CD4-positive, alpha-beta T cell treated with Interleukin-6 at 100 ng/mL for 8 hours (primary cell): Measurements from ENCODE around the gene GALNT2.
A peak's percentile ranks its signal among the peaks of the same experiment; 100 is the strongest.

Experiments
- DNase-seq: peaks from one replicate; pipeline ENCODE4 v3.0.0-alpha.2; 2020; ENCODE audit warnings: mixed read lengths, low spot score

GALNT2 gene

DNA sequence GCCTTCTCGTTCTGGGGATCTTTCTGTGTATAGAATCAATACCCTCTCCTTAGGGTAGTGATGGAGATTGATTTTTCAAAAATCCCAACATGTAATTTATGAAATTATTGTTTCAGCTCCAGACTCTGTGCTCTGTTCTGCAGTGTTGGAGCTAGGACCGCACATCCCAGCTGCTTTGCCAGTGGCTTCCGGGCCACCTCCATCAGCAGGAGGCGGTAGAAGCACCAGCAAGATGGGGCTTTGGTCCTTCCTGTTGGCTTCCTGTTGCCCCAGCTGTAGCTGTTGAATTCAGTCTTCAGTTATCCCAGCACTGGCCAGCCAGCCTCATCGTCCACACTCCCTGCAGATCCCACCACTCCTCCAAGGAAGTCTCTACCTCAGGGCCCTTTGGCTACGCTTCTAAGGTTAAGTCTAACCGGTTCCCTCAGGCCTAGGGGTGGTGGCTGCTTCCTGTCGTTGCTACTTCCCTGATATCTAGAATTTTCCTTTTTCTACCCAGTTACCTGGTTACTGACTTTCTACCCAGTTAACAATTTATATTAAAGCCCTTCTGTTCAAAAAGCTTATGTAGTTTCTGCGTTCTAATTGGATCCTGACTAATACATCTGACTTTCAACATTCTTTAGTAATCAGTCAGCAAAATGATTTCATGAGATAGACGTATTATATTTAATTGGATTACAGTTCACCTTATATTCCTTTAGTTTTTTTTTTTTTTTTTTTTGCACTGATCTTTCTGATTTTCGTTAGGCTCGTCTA, 24.6 kb downstream of the GALNT2 start:
- no peak for DNase-seq

DNA sequence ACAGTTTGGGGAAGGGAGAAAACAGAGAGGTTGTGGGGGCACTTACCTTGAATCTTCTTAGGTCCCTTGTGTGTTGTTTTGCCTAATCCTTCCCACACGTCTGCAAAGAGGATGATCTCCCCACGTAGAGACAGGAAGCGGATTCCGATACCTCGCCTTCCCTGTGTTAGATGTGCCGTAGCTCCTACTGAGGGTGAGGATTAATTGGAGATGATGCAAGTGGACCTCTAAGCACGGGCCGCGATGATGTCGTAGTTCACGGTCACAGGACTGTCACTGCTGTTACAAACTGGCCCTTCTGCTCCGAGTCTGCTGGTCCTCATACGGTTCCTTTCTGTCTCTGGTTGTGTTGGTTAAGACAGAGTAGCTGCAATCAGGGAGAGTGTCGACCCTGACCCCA, 27.7 kb downstream of the GALNT2 start:
- DNase-seq = no peak

DNA sequence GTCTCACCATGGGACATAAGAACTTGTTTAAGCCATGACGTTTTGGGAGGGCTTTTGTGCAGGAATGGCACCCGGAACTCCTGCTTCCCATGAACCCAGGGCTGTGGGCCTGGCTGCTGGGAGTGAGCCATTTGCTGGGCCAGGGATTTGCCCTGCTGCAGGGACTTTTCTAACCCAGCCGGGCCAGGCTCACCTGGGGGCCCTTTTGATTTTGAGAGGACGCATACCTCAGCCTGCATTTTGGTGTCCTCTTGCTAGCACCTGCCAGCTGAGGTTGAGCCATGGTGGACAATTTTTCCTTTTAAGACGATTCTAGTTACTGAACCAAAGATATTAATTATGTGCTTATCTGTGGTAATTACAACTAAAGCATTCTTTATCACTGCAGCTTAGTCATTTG, 28.9 kb downstream of the GALNT2 start:
- no peak for DNase-seq

DNA sequence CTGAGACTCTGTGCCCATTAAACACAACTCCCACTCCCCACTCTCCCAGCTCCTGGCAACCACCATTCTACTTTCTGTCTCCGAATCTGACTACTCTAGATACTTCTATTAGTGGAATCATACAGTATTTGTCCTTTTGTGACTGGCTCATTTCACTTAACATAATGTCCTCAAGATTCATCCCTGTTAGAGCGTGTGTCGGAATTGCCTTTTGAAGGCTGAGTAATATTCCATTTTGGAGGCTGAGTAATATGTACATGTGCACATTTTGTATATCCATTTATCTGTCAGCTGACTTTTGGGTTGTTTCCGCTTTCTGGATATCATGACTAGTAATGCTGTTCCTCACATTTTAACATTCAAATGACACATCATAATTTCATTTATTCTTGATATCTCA, 30.3 kb downstream of the GALNT2 start:
- no peak for DNase-seq

DNA sequence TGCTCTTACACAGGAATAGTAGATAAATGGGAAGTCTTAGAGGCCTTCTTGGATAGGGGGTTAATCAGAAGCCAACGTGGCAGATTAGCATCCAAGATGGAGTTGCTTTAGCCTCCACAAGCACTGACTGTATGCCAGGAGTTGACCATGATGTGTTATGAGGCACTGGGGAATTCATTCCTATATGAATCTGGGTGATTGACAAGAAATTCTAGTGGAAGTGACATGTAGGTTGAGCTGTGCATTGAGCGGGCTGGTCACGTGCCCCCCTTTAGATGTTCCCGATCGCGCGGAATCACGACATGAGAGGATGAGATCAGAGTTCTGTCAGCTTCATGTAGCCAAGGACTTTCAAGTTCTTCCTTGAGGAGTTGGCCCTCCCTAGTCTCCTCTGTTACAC, 31.7 kb downstream of the GALNT2 start:
- no peak for DNase-seq

DNA sequence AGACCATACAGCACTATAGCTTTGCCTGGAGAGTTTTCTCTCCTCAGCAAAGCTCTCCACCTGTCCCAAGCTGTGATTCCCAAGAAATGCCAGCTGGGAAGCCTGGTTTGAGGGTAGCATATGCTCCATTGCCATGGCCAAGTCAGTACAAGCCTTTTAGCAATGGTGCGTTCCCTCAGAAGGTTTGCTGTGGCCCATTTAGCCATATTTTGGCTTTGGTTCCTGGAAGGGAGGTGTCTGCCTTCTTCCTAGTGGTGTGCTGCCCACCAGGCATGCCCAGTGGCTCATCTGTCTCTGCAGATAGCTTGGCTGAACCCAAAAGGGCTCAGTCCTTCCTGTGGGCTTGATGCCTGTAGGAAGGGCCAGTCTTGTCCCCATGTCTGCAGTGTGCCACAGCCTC, 32.4 kb downstream of the GALNT2 start:
- no peak for DNase-seq

DNA sequence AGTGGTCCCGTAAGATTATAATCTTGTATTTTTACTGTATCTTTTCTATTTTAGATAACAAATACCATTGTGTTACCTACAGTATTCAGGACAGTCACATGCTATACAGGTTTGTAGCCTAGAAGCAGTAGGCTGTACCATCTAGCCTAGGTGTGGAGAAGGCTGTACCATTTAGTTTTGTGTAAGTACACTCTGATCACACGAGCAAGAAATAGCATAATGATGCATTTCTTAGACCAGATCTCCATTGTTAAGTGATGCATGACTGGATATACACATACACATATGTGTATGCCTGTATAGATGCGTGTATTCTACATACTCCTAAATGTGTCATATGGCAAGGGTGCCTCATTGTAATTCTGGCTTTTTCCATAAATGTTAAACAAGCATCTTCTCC, 33.9 kb downstream of the GALNT2 start:
- no peak for DNase-seq

DNA sequence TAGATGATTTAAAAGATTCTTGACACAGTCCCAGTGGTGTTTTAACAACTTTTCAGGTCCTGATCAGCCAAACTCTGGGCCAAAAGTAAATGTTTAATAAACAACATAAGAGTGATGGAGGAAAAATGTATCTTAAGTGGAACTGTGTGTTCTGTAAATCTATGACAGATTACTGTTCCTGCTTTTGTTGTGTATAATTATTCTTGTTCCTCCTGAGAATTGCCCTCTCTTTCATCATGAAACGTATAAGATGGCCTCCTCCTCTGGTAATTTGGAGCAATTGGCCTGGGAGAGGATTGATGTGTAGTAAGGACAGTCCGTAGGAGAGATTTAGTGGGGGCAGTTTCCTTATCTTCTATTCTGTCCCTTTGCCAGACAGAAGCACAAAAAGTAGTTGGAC, 34.5 kb downstream of the GALNT2 start:
- DNase-seq = no peak

DNA sequence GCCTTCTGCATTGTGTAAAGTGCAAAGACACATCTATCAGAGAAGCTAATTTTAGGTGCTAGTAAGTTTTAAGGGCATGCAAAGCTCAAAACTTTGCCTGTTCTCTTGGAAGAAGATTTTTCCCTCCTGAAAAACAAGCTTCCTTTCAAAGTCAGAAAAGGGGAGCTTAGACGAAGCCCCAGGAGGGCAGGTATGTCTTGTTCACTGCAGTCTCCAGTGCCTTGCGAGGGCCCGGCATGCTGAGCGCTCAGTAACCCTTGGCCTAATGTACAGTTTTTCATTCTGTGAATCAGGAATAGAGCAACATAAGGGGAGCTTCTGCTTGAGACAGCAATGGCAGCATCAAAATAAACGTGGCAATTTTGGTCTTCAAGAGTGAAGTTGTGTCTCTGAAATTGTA, 35.0 kb downstream of the GALNT2 start:
- no peak for DNase-seq

DNA sequence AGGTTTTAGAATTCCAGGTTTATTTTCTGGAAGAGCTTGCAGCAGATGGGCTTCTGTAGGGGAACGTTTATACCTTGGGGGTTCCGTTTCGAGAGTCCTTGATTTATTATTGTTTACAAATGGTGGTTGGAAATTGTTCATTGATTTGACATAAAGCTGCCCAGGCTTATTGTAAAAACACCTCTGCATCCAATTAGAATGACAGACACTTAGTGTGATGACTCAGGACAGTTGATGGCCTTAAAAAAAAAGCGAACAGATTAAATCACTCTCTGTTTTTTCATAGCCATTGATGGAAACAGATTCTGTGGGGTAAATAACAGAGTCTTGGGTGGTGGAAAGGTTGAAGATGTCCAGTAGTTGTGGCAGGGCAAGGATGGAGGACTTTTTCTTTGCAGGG, 35.4 kb downstream of the GALNT2 start:
- DNase-seq = no peak

DNA sequence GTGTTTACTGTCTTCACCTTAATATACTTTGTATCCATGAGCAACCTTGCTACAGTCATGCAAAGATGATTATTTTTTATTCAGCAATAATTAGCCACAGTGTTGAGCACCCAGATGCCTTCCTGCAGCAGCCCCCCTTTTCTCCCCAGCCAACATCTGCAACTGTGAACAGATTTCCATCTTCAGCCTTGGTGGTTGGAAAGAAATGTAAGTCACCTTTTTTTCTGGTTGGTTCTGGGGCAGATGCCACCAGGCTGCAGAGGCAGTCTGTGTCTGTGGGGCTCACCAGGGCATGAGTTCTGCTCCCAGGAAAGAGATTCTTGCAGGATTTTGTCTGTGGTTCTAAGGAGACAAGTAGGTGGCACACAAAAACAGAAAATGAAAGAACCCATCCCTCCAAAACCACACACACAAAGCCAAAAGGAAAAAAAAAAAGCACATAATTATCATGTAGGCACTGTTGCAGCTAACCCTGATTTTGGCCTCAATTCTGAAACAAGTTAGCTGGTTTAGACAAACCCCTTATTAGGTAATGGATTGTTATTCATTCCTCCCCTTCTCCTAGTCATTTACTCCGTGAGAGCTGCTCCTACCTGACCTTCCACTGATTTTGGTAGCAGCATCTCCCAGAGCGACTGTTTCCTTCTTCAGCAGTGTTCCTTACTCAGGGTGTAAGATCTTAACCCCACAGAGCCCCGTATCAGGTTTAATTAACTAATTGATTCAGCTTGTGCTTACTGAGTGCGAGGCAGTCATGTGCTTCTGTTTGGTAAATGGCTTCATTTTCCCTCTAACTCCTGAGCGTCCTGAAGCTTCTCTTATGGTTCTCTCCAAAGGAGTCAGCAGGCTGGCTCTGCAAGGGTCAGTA, 36.5 kb downstream of the GALNT2 start:
- no peak for DNase-seq

DNA sequence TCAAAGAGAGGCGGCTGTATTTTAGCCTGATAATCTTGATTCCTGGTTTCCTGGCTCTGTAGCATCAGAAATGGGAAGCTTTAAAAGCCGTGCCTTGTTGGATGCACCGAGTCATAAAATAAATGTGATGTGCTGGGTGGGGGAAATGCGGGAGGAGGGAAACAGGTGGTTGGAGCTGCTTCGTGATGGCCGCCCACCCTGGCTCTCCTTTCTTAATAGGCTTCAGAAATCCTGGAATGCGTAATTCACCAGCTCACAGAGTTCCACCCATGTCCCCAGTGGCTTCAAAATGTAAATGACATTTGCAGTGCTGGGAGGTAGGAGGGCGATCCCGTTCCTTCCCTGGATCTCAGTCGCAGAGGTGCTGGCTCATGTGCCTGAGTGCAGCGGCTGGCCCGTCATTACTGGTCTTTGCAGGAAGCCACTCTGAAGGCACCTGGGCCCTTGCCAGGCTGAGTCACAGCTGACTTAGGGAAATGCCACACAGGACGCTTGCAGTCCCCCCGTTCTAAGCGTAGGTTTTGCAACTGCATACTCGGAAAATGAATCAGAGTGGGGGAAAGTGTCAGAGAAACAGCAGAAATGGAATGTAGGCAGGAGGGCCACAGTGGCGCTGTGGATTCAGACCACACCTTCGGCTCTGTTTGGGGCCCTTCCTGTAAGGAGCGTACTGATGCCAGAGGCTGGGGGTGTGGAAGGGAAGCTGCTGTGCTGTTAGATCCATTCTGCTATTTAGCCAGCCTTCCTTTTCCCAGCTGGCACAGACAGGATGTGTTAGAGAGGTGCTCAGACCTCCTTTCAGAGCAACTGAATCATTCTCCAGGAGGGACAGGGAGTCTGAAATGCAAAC, 37.6 kb downstream of the GALNT2 start:
- peak; percentile 58 for DNase-seq

DNA sequence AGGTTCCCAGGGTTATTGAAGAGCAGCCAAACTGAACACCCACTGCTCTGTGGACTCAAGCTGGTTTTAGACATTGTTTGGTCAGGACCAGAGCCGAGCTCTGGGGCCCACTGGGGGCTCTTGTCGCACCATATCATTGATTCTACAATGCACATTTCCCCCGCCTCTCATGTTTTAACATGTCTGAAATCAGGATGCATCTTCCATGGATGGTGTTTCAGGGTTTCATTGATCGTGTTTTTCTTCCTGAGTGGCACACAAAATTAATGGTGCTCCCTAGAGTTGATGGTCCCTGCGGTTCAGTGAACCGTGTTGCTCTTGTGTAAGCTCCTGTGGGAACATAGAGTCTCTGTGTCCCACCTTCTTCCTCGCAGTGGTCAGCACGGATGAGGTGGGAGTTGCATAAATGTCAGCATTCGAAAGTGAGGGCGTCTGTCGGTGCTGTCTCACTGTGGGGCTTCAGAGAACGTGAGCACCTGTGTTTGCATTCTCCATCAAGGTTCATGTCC, 38.3 kb downstream of the GALNT2 start:
- DNase-seq = no peak

DNA sequence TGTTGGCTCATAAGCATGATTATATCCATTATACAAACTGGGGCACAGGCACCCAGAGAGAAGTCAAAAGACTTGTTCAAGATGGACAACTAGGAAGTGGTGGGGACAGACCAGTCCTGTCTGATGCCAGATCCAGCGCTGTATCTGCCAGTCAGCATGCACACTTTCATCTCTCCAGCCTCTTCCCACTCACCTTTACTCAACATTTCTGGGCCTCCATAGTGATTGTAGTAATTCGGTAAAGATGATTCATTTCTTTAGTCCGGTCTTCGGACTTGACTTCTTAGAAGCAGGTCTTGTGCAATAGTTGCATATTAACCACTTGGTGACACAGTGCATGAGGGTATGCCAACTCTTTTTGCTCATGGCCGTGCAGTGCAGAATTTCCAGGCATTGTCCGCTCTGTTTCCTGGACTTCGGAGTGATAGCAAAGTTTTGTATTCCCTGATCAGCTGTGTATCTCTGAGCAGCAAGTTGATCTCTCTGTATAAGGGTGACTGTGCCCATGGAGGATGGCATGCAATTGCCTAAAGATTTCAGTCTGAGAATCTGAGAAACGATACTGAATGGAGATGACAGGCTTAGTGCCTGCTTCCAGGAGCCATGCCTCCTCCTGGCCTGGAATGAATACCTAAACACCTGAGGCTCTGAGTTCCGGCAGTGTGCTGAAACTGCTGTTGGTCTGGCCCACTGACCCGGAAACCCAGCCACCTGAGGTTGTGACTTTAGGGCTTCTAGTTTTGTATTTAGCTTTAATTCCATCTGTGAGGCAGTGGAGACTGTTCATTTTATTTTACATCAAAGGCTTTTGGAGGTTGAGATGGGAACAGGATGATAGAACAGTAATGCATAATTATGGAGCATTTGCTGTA, 39.0 kb downstream of the GALNT2 start:
- DNase-seq = no peak

DNA sequence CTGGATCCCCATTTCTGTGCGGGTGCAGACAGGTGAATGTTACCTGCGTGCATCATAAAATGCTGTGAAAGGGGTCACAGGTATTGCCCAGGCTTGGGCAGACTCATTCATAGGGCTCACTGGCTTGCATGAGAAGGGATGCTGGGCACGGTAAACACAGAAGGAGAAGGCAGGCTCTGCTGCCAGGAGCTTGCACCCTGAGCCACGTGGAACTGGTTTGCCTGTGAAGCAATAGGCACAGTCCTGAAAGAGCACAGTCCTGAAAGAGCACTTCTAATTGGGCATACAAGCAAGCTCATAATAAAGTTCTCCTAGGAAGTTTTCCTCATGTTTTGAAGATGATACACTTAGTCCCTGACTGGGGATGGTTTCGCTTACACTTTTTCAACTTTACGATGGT, 40.9 kb downstream of the GALNT2 start:
- DNase-seq = no peak

DNA sequence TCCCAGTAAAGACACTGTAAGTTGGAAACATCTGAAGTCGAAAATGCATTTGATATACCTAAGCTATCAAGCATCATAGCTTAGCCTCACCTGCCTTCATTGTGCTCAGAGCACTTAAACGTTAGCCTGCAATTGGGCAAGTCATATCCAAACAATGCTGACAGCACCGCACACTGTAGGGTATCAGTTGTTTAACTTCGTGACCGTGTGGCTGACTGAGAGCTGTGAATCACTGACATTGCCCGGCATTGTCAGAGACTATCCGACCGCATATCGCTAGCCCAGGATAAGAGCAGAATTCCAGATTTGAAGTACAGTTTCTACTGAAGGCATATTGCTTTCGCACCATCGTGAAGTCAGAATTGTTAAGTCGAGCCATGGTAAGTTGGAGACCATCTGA, 41.5 kb downstream of the GALNT2 start:
- no peak for DNase-seq

DNA sequence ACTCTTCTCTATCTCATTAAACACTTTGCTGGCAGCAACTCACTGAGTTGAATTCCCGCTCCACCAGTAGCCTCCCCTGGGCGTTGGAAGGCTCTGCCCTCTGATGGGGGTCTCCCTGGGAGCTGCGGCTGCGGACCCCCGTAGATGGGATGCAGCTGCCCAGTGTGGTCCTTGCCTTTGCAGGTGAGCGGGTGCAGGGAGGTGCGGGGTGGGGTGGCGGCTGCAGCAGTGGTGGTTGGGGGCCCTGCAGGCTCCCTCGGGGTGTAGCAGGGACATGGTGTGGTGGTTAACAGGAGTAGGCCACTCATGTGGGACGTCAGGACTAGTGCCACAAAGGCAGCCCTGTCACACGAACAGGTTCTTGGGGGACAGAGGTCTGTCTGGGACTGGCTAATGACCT, 42.0 kb downstream of the GALNT2 start:
- no peak for DNase-seq

DNA sequence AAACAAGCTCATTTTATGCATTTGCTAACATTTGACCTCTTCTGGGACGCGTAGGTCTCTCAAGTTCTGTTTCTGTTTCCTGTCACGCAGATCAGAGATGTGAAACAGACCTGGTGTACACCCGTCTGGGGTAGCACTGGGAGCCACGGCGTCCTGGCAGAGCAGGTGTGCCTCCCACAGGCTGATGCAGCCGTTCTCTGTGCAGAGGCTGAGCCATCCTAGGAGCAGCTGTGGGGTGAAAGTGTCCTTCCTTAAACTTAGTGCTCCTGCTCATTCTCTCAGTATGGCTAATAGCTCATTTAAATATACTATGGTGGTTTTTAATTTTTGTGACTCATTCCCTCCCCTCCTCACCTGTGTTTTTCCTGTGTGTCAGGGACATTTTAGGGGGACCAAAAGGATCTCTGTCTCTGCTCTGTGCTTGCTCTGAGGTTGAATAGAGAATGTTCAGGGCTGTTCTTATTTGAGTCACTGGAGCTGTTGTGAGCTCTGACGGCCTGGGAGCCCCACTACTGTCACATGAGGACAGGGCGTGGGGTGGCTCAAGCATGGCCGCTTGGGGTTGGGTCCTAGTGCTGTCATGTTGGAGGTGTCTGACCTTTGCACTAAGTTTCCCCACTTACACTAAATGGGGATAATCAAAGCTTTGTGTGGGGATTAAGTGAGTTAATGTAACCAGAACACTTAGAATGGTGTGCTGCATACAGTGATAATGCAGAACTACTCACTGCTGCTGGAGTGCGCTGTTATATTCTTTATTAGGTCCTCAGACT, 43.0 kb downstream of the GALNT2 start:
- DNase-seq = peak; percentile 53

DNA sequence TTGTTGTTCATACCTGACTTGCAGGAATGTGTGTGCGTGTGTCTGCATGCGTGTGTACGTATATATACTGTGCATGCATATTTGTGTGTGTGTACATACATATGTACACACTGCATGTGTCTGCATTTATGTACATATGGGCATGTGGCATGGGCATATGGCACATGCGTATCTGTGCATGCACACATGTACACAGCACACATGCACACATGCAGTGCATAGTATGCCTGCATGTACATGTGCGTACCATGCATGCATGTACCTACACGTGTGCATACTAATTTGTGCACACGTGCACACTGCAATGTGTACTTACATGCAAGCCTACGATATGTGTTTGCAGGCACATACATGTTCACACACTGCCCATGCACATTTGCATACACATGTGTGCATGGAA, 43.9 kb downstream of the GALNT2 start:
- DNase-seq = no peak

DNA sequence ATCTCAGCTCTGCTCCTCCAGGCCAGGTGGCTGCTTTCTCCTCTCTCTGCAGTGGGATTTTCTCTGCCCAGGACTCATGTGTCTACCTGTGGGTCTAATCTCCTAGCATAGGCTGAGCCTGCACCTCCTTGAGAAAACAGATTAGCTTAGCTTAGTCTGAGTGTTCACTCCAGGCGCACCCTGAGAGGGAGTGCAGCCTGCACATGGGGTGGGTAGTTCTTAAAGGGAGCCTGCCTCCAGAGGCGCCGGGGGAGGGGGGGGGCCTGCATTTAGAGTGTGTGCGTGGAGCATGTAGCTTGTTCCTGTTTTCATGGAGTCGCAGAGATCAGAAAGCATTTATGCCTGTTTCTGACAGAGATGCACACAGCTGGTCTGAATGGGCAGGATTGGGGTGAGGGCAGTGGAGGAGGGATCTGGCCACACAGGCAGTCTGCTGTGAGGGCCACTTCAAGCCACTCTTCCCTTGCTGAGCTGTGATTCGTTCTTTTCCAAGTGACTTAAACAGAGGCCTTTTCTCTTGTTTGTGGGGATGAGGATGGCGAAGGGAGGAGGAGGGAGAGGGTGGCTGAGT, 45.2 kb downstream of the GALNT2 start:
- DNase-seq = no peak
